Activated CD4-positive, alpha-beta T cell treated with anti-CD3 and anti-CD28 coated beads, Interleukin-2, amount 50 U/mL, for 24 hours (primary cell): ENCODE measurements around the gene TMED5.
"Not testable (repeated sequence)": the region's sequence is repeated elsewhere in the genome, so short reads cannot be mapped to it uniquely, and the experiment has no call there.

Source experiments
- DNase-seq, 2 donors: peaks; one replicate each; pipeline ENCODE4 v3.0.0-alpha.2; 2020; ENCODE audit warnings: low read depth in 1 of 2, low spot score in 1 of 2

The TMED5 gene

DNA sequence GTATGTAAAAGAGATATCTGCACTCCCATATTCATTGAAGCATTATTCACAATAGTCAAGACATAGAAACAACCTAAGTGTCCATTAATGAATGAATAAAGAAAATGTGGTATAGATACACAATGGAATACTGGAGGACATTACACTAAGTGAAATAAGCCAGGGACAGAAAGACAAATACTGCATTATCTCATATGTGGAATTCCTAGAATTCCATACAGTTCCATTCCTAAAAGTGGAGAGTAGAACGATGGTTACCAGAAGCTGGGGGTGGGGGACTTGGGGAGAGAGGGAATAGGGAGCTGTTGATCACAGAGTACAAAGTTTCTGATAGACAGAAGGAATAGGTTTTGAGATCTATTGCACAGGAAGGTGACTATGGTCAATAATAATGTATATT lies 7.4 kb downstream of the TMED5 start:
- no peak for DNase-seq

DNA sequence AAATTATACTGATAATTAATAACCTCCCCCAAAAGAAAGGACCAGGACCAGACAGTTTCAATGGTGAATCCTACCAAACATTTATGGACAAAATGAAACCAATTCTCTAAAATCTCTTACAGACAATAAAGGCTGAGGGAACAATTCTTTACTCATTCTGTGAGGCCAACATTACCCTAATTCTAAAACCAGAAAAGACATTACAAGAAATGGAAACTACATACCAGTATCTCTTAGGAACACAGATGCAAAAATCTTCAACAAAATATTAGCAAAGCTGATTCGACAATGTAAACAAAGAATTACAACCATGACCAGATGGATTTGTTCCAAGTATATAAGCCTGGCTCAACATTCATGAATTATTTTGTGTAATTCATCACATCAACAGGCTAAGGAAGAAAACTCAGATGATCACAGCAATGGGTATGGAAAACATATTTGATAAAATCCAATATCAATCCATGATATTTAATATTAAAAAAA lies 8.6 kb downstream of the TMED5 start:
- DNase-seq: no peak

DNA sequence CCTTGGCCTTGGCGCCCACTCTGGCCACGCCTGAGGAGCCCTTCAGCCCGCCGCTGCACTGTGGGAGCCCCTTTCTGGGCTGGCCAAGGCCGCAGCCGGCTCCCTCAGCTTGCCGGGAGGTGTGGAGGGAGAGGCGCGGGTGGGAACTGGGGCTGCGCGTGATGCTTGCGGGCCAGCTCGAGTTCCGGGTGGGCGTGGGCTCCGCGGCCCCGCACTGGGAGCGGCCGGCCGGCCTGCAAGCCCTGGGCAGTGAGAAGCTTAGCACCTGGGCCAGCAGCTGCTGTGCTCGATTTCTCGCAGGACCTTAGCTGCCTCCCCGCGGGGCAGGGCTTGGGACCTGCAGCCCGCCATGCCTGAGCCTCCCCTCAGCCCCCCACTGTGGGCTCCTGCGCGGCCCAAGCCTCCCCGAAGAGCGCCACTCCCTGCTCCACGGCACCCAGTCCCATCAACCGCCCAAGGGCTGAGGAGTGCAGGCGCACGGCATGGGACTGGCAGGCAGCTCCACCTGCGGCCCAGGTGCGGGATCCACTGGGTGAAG lies 10.0 kb downstream of the TMED5 start:
- DNase-seq: not testable (repeated sequence)

DNA sequence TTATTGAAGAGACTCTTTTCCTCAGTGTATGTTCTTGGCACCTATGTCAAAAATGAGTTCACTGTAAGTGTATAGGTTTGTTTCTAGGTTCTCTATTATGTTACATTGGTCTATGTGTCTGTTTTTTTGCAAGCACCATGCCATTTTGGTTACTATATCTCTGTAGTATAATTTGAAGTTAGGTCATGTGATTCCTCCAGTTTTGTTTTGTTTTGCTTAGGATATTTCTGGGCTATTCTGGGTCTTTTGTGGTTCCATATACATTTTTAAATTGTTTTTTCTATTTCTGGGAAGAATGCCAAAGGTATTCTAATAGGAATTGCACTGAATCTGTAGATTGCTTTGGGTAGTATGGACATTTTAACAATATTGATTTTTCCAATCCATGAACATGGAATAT lies 13.2 kb downstream of the TMED5 start:
- no peak for DNase-seq

DNA sequence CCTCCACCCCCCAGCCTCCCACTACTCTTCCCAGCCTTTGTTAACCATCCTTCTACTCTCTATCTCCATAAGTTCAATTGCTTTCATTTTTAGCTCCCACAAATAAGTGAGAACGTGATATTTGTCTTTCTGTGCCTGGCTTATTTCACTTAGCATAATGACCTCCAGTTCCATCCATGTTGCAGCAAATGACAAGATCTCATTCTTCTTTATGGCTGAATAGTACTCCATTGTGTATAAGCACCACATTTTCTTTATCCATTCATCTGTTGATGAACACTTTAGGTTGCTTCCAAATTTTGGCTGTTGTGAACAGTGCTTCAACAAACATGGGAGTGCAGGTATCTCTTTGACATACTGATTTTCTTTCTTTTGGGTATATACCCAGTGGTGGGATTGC lies 14.3 kb downstream of the TMED5 start:
- DNase-seq: not testable (repeated sequence)

DNA sequence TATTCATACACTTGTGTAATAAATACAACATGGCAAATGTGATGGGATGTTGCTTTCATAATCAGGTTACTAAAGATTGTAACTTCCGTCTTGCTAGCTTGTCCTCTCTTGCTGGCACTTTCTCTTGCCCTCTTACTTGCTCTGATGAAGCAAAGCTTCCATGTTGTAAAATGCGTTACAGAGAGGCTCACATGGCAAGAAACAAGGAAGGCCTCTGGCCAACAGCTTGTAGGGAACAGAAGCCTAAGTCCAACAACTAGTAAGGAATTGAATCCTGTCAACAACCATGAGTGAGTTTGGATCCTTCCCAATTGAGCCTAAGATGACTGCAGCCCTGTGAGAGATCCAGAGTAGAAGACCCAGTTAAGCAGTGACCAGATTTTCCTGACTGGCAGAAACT lies 15.4 kb downstream of the TMED5 start:
- DNase-seq: no peak

DNA sequence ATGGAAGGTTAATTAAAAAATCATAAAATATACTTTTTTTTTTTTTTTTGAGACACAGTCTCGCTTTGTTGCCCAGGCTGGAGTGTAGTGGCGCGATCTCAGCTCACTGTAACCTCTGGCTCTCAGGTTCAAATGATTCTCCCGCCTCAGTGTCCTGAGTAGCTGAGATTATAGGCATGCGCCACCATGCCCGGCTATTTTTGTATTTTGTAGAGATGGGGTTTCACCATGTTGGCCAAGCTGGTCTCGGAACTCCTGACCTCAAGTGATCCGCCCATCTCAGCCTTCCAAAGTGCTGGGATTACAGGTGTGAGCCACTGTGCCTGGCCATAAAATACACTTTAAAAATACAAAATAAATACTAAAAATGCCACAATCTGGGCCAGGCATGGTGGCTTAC lies 16.9 kb downstream of the TMED5 start:
- not testable (repeated sequence) for DNase-seq

DNA sequence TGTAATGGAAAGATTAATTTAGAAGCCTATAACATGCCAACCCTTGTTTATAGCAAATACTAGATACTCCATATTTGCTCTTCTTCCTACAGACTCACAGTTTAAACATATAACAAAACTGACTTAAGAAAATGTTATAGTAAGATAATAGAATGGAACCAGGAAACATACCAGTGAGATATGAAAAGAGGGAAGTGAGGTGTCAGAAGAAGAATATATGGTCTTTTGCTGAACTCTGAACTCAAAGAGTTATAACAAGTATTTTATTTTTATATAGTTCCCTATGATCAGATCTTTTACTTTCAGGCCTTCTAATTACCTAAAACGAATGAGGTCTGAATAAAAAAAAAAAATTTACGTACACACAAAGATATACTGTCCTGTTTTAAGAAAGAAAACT lies 20.9 kb downstream of the TMED5 start:
- DNase-seq: no peak

DNA sequence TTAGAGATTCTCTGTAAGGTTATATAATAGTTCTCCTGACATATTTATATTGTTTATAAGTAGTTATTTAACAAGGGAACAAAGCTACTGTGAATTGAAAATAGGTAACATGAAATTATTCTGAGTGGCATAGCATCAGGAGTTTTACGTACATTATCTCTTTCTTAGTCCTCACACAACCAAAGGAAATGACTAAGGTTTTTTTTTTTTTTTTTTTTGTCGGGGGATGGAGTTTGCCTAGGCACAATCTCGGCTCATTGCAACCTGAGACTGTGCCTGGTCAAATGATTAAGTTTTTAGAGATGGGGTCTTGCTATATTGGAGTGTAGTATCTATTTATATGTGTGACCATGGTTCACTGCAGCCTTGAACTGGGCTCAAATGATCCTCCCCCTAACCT lies 24.9 kb downstream of the TMED5 start:
- no peak for DNase-seq

DNA sequence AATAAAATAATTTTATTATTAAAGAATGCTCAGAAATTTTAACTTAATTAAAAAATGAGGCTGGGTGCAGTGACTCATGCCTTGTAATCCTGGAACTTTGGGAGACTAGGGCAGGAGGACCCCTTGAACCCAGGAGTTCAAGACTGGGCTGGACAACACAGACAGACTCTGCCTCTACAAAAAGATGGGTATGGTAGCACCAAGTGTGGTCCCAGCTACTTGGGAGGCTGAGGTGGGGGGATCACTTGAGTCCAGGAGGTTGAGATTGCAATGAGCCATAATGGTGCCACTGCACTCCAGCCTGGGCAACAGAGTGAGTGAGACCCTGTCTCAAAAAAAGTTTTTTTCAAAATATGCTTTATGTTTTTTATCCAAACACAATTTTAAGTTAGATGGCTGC lies 25.3 kb downstream of the TMED5 start:
- DNase-seq: no peak

DNA sequence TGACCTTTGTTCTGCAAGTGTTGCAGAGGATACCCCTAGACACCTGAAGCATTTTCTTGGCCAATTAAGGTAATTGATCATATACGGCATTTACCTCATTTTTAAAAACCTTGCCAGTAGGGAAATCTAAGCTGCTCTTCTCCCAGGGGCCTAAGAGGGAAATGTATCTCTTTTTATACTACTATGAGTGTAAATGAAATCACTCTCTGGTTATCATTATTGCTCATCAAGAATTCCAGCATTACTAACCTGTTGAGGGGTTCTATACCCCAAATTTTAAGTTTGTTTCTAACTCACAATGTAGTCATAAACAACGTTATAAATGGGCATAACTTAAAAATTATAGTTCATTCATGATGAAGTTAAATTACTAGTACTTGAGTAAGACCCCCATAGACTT lies 27.4 kb downstream of the TMED5 start:
- DNase-seq: no peak

DNA sequence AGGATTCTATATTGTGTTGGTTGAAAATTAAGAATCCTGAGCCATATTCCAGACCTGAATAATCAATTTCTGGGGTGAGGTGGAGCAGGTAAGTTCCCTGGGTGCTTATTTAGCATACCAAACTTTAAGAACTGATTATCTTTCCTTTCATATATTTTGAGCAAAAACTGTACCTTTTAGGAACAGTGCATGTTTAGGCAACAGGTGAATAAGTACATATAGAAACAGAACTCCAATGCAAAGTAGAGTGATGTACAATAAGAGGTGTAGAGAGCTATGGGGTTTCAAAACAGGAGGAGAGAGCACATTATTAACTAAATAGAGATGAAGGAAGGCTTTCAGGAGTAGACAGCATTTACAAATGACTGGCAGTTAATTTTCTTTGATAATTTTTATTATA lies 28.7 kb downstream of the TMED5 start:
- DNase-seq: no peak

DNA sequence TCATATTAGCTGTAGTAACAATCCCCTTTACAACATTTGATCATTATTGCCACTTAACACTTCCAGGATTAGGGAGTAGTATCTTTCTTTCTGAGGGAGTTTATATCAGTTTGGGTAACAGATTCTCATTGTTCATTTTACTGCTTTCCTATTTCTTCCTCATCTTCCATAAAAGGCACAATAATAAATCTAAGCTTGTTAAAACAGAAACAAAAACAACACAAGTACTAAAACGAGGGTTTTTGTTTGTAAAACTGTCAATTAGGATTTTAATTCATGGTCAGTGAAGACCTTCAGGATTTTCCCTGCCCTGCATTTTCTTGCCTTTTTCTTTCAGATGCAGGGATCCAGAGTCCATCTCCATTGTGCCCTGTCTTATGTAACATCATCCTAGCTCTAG lies 29.5 kb downstream of the TMED5 start:
- no peak for DNase-seq

DNA sequence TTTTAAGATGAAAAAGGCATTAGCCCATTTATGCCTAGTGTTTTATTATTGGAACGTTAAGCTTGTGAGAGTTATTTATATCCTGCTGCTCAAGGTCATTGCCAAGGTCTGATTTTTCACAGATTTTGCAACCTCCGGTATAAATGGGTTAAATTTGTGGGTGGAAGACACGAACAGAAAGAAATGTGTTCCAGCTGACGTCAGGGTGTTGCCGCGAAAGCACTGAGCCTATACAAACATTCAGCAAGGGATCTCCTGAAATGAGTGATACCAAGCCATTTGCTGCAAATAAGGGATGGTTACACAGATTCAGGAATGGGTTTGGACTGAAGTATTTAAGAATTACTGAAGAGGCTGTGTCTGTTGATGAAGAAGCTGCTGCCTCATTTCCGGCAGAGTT lies 32.2 kb downstream of the TMED5 start:
- no peak for DNase-seq

DNA sequence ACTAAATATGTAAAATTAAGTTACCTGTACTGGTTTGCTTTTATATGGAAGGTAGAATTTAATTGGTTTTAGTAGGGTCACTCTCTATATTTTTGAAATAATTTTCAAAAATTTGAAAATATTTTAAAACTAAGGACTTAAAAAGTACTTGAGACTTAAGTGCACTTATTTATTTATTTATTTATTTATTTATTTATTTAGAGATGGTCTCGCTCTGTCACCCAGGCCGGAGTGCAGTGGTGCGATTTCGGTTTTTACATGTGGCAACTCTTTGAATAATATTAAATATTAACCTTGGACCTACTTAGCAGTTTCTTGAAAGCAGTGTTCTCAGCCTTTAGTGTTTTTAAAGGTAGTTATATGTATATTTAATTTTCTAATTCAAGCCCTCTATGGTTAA lies 36.4 kb downstream of the TMED5 start:
- DNase-seq: no peak

DNA sequence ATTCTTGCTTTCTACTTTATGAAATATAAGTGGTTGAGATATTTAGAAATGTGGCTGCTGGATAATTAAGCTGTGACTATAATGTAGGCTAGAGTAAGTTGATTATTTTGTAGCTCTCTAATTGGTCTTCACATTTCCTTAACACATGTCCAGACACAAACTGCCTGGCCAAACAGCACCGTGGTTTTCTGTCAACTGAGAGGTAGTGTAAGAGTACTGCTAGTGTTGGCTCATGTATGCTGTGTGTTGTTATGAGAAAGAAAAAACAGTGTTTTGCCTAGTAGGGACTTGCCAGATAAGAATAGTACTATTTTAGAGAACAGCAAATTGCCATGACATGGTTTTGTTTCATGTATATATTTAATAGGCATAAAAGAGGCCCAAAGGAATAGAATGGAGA lies 37.1 kb downstream of the TMED5 start:
- no peak for DNase-seq

DNA sequence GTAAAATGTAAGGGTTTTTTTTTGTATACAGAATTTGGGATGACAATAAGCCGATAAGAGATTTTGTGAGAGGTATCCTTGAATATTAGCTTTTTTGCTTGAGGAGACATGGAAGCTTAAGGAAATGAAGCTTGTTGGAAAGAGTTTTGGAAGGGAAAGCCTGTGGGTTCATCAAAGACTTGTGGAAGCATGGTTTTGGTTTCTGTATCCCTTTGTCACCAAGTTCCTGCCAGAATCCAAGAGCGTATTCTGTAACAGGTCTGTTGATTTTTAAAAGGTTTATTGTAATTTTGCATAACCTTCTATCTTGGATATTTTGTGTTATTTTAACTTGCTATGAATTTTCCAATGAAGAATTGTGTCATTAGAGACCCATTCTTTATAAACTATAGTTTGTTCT lies 38.1 kb downstream of the TMED5 start:
- DNase-seq: no peak

DNA sequence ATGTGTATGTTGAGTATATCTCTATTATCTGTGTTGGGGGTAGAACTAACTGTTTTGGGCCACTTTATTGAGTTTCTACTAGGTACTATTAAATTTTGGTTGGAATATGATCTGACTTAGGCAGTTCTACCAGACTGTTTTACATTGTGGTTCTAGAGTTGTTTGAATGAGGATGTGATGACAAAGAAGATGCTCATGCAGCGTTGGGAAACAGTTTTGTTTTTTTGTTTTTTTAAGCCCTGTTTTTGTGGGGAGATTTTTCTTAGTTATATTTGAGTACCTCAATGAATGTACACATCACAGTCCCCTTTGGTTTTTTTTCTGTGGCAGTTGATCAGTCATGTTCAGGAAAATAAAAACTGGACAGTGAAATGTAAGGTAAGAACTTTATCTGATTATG lies 40.1 kb downstream of the TMED5 start:
- no peak for DNase-seq

DNA sequence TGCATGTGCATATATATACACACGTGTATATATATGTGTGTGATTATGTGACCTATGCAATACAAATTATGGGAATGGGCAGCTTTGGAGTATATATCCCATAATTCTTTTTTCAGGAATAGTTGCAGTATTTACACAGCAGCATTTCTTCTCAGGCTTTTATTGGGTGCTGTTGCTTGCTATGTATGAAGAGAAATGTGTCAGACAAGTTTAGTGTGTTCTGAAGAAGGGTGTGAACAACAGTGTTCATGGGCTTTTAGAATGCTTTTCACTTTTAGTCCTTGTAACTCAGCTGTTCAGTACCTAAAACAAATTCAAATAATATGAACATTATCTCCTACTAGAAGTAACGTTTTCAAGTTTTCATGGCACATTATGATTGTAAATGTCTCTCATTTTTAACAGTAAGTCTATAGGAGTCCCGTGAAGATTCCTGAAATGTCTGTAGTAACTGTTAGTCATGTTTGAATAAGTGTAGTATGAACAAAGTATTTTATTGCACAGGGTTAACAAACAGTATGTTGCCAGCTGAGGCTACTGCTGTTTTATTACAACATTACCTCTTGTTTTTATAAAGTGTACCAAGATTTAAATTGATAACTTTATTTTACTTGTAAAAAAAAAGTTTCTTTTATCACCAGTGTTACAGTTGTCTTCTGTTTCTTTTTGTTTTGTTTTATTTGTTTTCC lies 42.5 kb downstream of the TMED5 start:
- no peak for DNase-seq

DNA sequence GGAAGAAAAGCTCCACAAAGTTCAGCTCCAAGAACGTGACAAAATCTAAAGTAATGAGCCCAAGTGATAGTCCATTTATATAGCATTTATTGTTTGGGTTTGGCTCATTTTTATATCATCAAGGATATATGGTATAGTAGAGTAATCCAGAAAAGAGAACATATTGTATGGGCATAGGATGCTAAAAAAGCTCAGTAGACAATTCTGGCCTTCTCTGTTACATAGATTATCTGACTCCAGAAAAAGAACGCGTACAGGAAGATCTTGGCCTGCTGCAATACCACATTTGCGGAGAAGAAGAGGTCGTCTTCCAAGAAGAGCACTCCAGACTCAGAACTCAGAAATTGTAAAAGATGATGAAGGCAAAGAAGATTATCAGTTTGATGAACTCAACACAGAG lies 43.8 kb downstream of the TMED5 start:
- no peak for DNase-seq

DNA sequence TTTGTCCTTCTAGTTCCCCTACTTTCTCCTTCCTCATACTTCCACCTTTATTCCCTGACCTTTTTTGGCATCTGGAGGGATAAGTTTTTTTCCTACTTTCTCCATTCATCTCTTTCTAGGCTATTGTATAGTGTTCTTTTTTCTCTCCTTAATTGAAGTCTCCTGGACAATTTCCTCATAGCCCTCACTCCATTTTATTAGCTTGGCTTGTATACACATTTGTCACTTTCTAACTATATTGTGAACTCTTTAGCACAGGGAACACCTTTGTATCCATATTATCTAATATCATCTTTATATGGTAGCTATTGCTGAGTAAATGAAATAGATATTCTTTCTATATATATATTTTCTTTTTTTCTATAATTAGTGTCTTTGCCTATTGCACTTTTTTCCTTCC lies 47.6 kb downstream of the TMED5 start:
- DNase-seq: no peak

DNA sequence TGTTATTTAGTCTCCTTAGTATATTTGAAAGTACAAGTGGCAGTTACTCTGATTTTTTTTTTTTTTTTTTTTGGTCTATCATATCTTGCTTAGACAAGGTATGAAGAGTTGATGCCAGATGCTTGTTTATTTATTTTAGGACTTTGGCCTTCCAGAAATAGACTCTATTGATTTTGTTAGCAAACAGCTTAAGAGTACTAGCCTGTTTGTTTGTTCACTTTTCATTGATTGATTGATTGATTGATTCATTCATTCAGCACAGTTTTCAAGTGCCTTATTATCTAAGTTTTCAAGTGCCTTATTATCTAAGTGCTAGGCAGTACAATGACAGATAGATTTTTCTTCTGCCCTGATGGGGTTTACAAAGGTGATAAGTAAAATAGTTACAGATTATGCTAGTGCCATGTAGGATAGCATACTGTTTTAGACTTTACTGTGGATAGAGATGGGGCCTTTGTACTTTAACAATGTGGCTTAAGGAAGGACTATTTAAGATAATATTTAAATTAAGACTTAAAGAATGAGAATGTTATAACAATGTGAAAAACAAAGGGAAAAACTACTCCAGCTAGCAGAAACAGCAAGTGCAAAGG lies 50.6 kb downstream of the TMED5 start:
- DNase-seq: no peak
